ENCODE measurements around the gene COPG1. TPM values are rescaled to one million over a fixed set of nuclear protein-coding genes. Genes with fewer than 3 reads are reported as not detected.
"Not testable (repeated sequence)": the region's sequence is repeated elsewhere in the genome, so short reads cannot be mapped to it uniquely, and the experiment has no call there.

COPG1 gene, protein sequence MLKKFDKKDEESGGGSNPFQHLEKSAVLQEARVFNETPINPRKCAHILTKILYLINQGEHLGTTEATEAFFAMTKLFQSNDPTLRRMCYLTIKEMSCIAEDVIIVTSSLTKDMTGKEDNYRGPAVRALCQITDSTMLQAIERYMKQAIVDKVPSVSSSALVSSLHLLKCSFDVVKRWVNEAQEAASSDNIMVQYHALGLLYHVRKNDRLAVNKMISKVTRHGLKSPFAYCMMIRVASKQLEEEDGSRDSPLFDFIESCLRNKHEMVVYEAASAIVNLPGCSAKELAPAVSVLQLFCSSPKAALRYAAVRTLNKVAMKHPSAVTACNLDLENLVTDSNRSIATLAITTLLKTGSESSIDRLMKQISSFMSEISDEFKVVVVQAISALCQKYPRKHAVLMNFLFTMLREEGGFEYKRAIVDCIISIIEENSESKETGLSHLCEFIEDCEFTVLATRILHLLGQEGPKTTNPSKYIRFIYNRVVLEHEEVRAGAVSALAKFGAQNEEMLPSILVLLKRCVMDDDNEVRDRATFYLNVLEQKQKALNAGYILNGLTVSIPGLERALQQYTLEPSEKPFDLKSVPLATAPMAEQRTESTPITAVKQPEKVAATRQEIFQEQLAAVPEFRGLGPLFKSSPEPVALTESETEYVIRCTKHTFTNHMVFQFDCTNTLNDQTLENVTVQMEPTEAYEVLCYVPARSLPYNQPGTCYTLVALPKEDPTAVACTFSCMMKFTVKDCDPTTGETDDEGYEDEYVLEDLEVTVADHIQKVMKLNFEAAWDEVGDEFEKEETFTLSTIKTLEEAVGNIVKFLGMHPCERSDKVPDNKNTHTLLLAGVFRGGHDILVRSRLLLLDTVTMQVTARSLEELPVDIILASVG
- total RNA-seq, result 171 and 212 TPM in 2 replicates

DNA sequence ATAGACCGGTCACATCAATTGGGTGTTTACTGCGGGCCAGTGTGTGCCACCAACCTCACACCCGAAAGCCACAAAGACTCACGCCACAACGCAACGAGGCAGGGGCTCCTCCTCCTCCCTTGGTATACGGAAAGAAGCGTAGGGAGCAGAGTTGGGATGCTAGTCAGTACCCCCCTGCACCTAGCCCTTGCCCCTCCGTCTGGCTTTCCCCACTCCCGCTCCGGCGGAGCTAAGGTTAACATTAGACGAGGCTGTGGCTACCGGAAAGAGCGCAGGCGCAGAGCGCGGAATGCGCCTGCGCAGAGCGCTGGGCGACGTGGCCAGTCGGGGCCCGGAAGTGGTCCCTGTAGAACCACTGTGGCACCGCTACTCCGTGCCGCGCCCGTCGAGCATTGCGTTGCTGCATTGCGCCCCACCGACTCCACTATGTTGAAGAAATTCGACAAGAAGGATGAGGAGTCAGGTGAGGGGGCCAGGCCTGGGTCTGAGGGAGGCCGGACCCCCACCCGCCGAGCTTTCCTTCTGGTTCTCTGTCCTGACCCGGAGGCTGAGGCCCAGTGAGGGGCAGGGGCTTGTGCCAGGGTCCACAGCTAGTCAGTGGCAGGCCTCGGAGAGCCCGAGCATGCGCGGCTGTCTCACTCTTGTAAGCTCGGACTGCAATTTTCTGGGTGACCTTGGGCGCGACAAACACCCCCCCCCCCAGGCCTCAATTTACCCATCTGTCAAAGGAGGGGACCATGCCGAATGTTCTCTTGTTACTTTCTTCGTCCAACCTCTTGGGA, at the start of gene COPG1:
Gene COPG1, plus strand, starts transcription at position 323 of the 782 bp plus-strand sequence. Its CDS starts 104 bp downstream, at position 427.
- peak; percentile 80 to 89 for DNase-seq (ENCODE audit: low read depth in 2 of 2)

DNA sequence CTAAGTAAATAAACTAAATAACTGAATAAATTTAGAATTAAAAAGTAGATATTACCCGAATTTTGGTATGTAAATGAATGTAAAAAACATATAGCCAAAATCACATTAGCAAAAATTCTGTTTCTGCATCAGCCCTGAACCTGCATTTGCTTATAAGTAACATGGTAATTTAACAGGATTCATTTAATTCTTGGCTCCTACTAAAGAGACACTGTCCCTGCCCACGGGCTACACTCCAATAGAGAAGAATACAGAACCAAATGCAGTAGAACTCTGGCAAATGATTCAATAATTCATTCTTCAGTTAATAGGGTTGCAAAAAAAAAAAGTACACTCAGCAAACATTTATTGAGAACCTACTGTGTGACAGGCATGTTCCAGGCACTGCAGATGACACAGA, 44.9 kb upstream of the COPG1 start:
- no peak for DNase-seq (ENCODE audit: low read depth in 2 of 2)

DNA sequence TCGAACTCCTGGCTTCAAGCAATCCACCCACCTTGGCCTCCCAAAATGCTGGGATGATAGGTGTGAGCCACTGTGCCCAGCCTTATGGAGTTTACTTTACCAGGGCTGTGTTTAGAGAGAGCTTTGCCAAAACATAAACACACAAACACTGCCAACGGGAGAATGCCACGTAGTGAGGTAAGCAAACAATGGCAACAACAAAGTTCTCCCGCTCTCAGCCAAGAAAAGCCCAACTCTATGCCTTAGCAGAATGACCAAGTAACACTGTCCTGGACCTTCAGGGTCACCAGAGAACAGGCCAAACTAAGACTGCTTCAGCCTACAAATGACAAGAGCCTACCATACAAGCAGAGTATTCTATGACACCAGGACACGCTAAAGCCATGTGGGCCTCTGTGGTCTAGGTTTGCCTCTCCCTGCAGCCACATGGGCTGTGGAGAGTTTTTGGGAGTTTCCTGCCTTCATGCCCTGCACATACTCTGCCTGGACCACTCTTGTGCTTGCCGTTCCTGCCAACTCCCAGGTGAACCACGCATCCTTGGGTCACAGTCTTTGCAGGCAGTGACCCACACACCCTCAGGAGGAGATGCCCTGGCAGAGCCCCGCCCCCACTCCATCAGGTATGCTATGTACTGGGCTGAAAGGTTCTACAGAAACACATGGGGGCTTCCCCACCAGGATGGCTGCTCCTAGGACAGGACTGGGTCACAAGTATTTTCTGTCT, 44.1 kb upstream of the COPG1 start:
- DNase-seq (ENCODE audit: low read depth in 2 of 2), result no peak

DNA sequence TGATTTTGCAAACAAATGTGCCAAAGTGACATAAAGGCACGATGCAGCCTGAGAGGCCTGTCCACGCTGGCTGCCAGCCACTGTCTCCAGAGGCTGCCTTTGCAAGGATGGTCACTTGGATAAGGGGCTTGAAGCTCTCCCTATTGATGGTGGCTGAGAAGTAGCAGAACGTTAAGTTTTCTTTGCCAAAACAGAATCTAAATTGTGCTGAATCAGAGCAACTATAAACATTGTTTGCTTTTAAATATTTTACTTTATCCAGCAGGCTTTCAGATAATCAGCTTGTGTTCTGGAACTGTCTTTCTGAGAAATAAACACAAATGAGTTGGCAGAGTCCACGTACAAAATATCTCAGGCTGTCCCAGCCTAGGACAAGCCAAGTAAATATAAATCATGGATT, 41.9 kb upstream of the COPG1 start:
- no peak for DNase-seq (ENCODE audit: low read depth in 2 of 2)

DNA sequence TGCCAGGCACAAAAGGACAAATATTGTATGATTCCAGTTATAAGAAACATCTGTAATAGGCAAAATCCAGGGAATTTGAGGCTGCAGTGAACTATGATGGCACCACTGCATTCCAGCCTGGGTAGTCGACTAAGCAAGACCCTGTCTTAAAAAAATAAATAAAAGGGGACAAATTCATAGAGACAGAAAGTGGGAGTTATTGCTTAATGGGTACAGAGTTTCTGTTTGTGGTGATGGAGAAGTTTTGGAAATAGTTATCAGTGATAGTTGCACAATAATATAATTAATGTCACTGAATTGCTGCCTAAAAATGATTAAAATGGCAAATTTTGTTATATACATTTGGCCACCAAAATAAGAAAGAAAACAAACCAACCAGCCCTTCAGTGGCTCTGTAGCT, 38.1 kb upstream of the COPG1 start:
- no peak for DNase-seq (ENCODE audit: low read depth in 2 of 2)

DNA sequence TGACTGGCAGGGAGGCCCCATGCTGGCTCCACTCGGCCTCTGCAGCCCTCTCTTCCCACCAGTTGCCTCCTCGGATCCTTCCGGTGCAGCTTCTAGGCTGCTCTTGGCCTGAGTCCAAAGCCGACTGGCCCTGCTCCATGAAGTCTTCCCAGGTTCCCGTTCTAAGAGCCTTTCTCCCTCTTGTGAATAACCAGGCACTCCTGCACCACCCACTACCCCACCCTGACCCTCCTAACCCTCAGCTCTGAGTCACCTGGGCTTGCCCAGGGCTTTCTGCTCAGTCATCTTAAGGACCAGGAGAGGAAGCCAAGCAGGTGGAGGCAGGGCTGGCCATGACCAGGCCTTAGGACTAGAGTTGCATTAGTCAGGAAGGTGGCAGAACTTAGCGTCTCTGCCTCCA, 37.6 kb upstream of the COPG1 start:
- peak in 1 of 2 donors; percentile 80 for DNase-seq (ENCODE audit: low read depth in 2 of 2)

DNA sequence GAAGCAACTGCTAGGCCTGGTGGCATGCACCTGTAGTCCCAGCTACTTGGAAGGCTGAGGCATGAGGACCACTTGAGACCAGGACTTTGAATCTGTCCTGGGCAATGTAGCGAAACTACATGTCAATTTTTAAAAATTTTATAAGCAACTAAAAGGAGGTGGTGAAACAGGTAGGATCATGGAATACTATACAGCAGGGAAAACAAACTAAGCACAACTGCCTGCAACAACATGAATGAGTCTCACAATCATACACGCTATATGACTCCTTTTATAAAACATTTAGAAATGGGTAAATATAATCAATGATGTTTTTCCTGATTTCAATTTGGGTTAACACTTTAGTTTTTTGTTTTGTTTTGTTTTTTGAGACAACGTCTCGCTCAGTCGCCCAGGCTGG, 36.2 kb upstream of the COPG1 start:
- no peak for DNase-seq (ENCODE audit: low read depth in 2 of 2)

DNA sequence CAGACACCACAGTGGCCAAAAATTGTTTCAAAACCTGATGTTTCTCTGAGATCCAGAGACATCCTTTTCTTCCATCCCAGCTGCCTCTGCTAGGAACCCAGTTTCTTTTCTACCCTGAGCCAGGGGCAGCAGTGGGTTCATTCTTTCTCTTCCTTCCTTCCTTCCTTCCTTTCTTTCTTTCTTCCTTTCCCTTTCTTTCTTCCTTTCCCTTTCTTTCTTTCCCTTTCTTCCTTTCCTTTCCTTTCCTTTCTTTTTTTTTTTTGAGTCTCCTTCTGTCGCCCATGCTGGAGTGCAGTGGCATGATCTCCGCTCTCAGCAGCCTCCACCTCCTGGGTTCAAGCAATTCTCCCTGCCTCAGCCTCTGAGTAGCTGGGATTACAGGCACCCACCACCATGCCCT, 30.7 kb upstream of the COPG1 start:
- no peak for DNase-seq (ENCODE audit: low read depth in 2 of 2)

DNA sequence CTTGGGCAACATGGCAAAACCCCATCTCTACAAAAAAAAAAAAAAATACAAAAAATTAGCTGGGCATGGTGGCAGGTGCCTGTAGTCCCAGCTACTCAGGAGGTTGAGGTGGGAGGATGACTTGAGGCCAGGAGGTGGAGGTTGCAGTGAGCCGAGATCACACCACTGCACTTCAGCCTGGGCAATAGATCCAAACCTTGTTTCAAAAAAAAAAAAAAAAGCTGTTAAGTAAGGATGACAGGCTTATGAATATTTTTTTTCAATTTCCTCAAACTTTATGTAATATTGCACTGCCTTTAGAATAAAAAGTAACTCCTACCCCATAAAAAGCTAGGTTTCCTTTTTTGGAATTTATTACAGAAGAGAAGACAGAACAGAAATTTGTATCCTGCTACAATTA, 25.0 kb upstream of the COPG1 start:
- not testable (repeated sequence) for DNase-seq (ENCODE audit: low read depth in 2 of 2)

DNA sequence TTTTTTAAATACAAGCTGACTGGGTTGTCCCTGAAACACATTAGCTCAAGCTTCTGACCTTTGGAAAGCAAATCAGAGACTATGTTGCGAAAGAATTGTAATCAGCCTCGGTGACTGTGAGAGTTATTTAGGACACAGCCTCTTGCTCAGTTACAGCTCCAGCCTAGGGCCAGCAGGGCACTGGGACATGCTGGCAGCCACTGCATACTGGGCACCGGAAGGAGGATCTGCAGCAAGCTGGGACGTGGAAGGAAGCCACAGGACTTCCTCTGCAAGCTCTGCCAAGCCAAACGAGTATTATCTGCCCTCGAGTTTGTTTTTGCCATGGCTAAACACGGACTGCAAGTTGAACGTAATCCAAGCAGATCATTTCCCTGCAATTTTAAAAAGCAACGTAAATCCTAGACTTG, 24.4 kb upstream of the COPG1 start:
- DNase-seq (ENCODE audit: low read depth in 2 of 2), result peak; percentile 85 to 93

DNA sequence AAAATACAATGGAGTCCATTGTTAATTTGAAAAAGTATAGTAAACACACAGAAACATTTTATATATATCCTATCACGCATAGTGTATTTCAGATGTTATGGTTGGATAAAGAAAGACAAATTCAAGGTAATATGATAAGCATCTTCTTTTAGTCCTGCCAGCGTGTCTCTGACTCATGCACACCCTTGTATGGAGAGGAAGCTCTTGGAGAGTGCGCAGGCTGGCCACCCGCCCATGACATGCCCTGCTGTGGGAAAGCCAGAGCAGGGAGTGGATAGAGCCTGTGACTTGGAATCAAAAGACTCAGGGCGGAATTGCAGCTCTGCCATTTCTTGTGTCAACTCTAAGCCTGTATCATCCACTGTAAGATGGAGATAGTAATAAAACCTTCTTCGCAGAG, 23.0 kb upstream of the COPG1 start:
- DNase-seq (ENCODE audit: low read depth in 2 of 2), result peak; percentile 53 to 97

DNA sequence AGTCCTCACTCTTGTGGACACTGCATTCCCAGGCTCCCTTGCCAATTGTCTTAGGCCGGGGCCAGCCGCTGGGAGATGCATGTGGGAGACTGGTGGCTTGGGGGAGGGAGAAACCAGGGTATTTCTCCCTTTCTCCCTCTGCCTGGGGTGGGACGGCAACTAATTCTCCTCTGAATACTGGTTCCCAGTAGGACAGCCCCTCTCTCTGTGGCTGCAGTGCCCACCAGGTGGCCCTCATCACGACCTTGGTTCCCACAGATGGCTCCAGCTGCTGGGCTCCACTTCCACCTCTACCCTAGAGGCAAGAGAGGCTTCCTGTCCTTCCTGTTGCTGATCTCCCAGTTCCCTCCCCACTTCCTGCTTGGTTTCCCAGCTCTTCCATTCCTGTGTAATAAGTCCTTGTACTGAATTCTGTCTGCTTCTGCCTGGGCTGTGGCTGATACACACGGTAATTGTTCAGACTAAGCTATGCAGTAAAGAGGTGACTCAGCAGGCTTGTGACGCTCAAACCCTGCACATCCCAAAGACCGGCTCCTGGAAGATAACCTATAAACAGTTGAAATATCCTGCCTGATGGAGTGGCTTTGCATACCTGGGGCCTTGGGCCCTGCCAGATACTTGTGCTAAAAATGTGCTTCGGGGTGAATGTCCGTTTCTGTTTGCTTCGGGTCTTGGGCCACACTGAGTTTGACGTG, 20.4 kb upstream of the COPG1 start:
- DNase-seq (ENCODE audit: low read depth in 2 of 2), result peak; percentile 56 to 79

DNA sequence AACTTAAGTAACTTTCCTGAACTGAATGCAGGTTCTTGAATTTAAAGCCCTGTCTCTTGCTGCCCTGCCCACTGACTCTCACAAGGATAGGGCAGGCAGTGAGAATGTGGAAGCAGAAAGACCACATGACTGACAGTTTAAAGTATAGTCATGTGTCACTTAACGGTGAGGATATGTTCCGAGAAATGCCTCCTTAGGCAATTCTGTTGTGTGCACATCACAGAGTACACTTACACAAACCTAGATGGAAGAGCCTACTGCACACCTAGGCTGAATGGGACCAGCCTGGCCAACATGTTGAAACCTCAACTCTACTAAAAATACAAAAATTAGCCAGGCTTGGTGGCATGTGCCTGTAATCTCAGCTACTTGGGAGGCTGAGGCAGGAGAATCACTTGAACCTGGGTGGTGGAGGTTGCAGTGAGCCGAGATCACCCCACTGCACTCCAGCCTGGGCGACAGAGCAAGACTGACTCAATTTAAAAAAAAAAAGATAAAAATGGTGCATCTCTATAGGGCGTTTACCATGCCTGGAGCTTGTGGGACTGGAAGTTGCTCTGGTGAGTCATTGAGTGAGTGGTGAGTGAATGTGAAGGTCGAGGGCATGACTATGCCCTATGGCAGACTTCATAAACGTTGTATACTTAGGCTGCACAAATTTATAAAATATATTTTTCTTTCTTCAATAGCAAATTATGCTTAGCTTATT, 18.9 kb upstream of the COPG1 start:
- peak; percentile 30 to 83 for DNase-seq (ENCODE audit: low read depth in 2 of 2)

DNA sequence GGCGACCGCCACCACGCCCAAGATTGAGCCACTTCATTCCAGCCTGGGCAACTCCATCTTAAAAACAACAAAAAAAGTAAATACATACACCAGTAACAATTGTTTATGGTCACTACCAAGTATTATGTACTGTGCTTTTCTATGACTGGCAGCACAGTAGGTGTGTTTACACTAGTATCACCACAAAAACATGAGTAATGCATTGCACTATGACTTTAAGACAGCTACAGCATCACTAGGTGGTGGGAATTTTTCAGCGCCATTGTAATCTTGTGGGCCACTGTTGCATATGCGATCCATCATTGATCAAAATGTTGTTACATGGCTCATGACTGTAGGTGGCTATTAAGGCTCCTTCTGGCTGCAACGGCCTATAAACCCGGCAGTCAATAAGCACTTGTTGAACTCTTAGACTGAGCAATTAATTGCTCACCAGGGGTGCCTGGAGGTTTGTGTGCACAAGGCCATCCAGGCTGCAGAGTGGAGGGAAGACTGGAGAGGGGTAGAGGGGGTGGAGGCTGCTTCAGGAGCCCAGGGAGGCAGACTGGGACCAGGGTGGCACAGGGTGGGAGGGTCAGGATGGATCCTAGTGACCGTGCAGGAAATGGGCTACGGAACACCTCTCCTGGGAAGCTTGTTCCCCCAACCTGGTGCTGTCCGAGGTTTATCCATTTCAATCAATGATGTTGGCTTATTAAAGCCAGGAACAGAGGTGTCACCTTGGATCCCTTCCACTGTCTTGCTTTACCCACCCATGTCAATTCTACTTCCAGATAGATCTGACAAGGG, 17.9 kb upstream of the COPG1 start:
- DNase-seq (ENCODE audit: low read depth in 2 of 2), result no peak

DNA sequence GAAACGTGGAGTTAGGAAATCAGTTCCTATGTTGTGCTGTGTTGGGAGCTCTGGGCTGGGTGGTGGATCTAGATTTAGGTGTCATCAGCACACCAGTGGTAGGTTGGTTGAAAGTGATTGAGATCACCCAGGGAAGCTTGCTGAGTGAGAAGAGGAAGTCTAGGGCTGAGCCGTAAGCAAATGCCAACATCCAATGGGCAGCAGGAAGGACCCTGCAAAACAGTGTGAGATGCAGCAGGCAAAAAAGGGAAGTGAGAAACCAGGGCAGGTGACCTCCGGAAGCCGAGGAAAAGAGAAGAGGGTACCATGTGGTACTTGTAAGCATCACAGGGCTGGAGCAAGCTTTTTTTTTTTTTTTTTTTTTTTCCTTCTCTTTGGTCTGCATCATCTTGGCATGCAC, 15.9 kb upstream of the COPG1 start:
- no peak for DNase-seq (ENCODE audit: low read depth in 2 of 2)

DNA sequence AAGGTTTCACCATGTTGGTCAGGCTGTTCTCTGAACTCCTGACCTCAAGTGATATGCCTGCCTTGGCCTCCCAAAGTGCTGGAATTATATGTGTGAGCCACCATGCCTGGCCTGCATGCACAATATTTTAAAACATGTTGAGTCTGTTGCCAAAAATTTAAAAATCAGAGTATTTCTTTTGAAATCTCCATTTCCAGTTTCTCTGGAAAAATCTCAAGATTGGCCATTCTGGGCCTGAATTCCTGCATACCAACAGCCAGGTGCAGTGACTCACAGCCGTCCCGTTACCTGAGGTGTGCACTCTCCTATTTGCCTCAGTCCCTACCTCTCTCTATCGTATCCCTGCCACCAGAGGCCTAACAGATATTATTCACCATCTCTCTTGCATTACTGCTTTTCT, 15.0 kb upstream of the COPG1 start:
- no peak for DNase-seq (ENCODE audit: low read depth in 2 of 2)

DNA sequence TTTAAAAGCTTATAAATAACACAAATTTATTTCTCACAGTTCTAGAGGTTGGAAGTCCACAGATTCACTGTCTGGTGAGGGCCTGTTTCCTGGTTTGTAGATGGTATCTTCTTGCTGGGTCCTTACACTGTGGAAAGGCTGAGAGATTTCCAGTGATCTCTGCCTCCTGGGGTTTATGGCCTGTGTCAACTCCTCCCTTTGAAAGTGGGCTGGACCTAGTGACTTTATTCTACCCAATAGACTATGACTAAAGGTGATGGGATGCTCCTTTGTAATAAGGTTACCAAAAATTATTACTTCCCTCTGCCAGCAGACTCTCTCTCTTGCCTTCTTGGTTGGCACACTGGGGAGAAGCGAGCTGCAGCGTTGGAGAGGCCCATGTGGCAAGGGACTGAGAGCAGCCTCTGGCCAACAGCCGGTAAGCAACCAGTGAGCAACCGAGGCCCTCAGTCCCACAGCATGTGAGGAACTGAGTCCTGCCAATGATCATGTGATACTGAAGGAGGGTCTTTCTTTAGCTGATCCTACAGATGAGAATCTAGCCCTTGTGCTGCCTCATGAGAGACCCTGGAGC, 14.0 kb upstream of the COPG1 start:
- DNase-seq (ENCODE audit: low read depth in 2 of 2), result no peak

DNA sequence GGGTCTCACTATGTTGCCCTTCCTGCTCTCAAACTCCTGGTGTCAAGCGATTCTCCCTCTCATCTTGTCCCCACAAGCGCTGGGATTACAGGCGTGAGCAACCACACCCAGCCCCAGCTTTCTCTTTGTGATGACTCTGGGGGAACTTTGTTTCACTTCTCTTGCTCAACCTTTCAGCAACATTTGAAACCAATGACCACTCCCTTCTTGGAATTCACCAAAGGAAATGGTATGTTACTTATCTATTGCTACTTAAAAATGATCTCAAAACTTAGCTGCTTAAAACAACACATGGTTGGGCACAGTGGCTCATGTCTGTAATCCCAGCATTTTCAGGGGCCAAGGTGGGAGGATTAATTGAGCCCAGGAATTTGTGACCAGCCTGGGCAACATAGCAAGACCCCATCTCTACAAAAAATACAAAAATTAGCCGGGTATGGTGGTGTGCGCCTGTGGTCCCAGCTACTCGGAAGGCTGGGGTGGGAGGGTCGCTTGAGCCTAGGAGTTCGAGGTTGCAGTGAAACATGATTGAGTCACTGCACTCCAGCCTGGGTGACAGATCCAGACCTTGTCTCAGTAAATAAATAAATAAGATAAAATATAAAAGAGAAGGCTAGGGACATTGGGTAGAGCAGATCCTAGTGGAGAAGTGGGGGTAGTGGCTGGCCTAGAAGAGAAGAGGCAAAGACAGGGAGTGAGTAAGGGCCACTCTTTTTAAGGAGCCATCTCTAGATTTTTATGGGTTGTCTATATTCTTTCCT, 10.3 kb upstream of the COPG1 start:
- DNase-seq (ENCODE audit: low read depth in 2 of 2), result no peak
